GM18861 (cell line): ENCODE measurements around the gene TLR10.
A peak's percentile ranks its signal among the peaks of the same experiment; 100 is the strongest.
"Not testable (repeated sequence)": the region's sequence is repeated elsewhere in the genome, so short reads cannot be mapped to it uniquely, and the experiment has no call there.

Experiments
- ATAC-seq: cut with Tn5 transposase; IDR thresholded peaks from one replicate; pipeline ENCODE4 v1.9.1; 2021; ENCODE audit not compliant: unreplicated experiment

Gene TLR10

DNA sequence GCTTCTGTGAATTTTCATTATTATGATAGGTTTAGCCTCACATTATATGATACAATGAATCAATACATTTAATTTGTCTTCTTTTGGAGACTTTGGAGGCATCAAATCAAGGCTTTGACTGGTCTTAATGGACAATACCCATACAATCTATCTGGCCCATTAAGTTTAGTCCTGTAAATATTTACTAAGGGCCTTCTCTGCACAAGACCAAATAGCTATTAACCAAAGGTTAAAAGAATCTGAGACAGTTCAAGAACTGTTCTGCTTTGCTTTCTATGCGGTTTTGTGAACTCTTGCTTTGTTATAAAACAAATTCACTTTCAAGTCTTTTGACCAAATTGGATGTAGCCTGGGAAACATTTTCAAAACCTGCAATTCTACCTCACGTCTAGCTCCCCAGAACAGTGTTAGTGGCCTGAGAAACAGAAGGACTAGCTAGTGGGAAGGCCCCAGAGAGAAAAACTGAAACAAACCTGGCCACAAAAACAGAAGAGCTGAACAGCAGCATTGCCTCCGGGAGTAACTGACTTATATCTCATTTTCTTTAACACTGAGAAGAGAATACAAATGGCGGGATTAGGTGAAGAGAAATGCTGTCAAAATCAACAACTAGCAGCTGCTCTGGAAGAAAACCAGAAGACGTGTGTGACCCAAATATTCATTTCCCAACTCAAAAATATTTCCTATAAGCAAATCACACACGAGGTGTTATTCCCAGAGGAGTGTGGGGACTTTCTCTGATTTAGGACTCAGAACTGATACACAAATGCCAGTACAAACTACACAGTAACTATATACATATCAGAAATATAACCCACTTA lies 21.3 kb upstream of the TLR10 start:
- peak; percentile 33 for ATAC-seq

DNA sequence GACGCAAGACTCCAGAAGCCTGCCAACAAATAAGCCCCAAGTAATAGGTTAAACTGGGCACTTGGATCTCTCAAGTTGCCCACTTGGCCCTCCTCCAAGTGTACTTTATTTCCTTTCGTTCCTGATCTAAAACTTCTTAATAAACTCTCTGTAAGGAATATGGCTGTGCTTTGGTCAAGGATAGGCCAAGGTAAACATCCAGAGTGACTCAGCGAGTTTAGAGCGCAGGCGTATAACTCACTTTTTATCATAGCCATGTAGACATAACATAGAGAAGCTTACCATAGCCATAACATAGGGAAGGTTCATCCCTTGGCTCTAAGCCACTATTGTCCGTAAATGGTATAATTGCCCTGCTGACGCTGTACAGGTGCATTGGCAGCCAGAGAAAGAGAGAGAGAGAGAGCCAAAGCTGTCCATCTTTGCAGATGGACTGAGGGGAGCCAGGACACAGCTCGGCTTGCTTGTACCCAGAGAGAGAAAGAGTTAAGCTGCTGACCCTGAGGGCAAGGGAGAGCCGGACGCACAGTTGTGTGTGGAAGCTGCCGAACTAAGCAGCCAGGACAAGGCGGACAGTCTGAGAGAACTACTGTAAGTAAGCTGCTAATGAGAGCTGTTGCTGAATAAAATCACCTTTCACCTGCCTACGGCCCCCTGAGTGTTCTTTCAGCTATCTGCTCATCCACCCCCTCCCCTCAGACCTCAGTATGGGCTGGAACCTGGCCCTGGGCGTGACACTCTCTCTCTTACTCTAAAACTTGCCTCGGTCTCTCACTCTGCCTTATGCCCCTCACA lies 20.0 kb upstream of the TLR10 start:
- ATAC-seq, result no peak

DNA sequence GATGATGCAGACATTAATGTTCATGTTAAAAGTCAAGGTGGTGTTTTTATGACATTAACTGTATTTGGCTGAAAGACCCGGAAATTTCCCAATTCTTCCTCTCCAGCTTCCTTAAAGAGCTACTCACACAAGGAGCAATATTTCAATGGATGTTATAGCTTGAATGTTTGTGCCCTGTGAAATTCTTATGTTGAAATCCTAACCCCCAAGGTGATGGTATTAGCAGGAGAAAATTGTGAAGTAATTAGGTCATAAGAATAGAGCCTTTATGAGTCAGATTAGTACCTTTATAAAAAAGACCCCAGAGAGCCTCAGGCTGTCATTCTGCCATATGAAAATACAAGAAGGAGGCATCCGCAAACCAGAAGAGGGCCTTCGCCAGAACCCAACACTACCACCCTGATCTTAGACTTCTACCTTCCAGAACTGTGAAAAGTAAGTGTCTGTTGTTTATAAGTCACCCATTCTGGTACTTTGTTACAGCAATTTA lies 18.2 kb upstream of the TLR10 start:
- no peak for ATAC-seq

DNA sequence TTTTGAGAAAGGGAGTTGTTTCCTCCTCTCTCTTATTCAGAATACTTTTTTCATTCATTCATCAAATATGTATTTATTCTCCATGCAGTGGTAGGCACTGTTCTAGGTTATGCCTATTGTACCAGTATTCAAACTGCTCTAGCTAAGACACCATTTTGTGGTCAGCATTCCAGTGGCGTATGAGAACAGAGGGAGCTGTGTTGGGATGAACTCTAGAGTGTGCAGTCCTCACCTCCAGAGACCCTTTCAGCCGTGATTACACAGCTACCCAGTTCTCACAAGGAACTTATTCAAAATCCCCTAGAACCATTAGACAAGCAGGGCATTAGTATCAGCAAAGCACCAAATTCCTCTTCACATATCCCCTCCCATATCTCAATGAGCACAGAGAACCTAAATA lies 17.6 kb upstream of the TLR10 start:
- ATAC-seq, result no peak

DNA sequence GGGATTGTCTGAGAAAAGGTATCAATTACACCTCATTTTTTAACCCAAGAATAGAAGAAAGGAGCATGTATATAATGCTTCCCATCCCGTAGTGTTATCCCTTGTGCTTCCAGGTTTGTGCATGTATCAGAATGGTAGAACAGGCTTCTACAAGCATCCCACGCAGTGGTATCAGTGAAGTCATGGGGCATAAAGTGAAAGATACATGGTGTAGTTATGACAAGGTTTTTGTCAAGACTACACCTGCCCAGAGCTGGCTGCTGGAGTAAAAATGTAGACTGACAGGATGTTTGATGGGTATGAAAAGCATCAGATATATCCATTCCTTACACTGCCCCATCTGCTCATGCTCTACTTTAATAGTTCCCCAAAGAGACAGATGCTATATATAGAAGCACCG lies 12.3 kb upstream of the TLR10 start:
- ATAC-seq, result no peak

DNA sequence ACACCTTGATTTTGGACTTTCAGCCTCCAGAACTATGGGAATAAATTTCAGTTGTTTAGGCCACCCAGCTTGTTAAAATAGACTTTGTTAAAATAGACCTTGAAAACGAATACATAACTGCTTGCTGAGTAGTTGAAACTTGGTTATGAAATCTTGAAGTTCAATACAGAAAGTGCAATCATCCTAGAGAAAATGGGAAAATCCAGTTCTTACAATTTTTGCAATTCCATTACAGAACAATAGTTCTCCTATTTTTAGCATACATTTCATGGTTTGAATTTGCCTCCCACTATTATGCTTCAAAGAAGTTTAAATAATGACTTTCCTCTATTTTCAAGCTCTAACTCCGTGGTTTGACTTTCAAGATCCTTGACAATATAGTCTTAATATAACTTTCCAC lies 11.3 kb upstream of the TLR10 start:
- no peak for ATAC-seq

DNA sequence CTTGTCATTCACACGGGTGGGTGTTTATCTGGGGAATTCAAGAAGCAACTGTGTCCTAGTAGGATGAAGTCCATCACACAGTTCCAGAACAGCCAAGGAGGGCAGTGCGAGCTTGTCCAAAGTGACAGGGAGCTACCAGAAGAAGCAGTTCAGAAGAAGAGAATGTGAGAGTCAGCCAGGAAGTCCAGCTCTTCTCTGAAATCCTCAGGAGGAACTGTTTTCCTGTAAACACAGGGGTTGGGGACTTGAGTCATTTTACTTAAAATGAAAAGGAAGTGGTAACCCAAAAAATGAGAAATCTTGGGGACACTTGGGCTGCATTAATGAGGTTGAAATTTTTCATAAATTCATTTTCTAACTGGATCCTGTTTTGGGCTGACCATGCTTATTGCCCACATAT lies 8.2 kb upstream of the TLR10 start:
- no peak for ATAC-seq

DNA sequence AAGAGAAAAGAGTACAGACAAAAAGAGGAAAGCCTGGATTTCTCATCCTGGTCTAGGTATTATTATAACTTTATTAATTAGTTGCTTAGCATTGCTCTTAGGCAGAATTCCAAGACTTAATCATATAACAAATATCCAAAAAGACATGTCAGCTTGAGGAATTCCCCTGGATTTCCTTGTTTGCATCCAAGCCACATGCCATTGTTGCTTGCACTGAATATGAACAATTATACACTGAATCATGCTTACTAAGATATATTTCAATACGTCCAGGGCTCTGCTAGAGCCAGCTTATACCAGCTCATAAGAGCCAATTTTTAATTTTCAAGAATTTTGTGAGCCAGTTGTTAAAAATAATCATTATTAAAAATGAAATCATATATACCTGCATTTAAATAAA lies 5.5 kb upstream of the TLR10 start:
- ATAC-seq, result no peak

DNA sequence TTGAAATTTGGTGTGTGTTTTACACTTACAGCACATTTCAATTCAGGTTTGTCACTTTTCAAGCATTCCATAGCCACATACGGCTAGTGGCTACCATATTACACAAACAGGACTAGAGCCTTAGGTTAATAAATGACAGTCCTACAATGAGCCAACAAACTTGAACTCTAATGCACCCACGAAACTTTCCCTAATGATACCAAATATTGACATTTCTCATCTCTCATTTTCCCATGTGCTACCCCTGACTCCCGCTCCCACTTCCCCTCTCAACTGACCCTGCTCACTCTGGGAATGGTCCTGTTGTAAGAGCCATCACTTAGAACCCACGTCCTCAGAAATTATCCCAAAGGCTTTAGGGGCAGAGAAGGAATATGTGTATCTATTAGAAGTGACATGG lies 4.9 kb upstream of the TLR10 start:
- ATAC-seq, result no peak

DNA sequence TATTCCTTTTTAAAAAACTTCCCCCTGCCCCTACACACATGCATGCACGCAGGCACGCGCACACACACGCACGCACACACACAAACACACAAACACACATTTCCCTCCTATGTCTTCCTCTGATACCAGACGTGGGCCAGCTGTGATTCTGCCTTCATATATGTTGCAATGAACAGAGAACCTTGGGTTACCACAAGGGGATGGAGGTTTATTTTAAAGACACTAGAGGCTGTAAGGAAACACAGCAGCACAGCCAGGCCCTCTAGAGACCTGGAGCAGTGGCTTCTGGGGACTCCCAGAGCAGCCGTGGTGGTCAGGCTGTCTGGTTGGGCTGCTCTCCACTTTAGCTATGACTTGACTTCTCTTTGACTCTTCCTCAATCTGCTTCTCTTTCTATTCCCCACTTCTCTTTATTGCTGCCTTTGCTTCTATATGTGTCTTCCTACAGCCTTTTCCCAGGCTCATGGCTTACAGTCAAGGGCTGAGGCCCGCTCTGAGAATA lies 3.2 kb upstream of the TLR10 start:
- no peak for ATAC-seq

DNA sequence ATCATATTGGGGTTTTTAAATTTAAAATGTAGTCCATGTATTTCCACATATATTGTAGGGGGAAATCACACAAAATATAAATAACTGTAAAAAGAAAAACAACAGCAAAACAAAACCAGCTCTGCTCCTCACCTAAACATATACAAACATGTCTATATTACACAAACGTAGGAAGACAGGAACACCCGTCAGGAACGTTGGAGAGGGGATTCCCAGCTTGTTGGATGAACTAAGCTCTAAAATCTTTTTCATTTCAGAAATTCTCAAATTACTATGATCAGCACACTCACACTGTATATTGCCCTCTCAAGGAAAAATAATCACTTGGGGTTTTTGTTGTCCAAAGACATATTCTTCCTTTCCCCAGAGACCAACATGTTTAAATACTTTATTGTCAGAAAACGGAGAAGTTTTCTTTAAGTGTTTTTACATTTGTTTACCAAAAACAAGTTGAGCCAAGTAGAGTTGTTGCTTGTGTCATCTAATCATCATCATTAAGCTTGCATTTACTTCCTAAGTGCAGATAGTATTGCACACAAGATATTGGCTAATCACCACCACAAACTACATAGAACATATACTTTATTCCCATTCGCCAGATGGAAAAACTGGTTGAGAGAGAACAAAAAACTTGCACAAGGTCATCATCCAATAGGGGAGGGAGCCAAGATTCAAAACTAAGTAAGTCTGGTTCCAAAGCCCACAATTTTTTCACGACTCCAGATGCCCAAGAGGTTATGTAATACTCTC lies 2.4 kb upstream of the TLR10 start:
- ATAC-seq, result no peak

DNA sequence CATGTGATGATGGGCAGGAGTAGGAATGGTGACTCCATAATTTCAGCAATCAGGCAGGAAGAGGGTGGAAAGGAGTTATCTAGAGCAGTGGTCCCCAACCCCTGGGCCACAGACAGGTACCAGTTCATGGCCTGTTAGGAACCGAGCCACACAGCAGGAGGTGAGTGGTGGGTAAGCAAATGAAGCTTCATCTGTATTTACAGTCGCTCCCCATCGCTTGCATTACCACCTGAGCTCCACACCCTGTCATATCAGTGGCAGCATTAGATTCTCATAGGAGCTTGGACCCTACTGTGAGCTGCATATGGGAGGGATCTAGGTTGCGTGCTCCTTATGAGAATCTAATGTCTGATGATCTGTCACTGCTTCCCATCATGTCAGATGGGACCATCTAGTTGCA lies 1.4 kb upstream of the TLR10 start:
- ATAC-seq, result no peak

DNA sequence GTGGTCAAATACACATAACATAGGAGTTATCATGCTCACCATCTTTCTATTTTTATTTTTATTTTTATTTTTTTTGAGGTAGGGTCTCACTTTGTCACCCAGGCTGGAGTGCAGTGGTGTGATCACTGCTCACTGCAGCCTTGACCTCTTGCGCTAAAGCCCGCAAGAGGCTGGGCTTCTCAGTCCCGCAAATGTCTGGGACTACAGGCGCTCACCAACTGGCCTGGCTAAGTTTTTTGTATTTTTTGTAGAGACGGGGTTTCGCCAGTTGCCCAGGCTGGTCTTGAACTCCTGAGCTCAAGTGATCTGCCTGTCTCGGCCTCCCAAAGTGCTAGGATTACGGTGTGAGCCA lies 295 bp upstream of the TLR10 start:
- ATAC-seq, result no peak

DNA sequence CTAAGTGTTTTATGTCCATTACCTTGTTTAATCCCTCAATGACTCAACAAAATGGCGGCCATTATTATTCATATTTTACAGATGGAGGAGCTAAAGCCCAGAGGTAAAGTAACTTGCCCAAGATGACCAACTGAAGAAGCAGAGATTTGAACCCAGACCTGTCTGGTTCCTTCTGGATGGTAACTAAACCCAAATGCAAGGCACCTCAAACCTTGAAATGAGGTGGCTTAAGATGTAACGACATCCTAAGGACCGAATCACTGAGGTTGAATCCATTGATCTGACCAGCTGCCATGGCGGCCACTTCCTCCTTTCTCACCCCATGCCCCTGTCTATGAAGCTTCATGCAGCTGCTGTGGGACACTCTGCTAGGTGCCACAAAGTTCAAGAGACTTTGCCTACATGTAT lies 932 bp downstream of the TLR10 start:
- ATAC-seq, result no peak

DNA sequence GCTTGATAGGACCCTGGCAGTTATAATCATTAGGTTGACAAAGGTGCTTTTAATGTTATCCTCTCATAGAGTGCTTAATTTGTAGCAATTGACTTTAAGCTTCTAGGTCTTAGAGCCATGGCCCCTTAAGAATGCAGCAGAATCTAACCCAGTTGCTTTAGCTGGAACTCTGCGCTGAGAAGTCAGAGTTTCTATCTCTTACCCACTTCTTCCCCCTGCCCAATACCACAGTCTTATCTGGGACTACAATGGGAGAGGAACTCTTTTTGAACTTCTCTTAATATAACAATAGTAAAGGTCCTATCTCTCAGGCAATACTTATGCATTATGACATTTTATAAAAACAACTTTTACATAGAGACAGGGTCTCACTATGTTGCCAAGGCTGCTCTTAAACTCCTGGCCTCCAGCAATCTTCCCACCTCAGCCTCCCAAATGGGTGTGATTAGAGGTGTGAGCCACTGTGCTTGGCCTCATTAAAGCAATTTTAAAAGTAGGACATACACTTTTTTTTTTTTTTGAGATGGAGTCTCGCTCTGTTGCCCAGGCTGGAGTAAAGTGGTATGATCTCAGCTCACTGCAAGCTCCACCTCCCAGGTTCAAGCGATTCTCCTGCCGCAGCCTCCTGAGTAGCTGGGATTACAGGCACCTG lies 1.8 kb downstream of the TLR10 start:
- ATAC-seq, result no peak

DNA sequence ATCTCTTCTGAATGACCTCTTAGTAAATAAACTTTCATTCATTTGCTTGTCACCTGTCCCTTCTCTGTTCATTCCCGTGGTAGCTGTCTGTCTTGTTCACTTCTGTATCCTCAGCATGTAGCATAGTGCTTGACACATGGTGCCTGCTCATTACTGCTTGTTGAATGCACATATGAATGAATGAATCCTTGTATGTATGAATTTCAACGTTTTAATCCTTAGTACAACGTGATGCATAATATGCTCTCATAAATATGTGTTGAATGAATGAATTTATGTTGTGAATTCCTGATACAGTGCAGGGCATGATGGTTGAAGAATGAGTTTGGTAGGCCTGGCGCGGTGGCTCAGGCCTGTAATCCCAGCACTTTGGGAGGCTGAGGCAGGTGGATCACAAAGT lies 3.0 kb downstream of the TLR10 start:
- ATAC-seq, result no peak

DNA sequence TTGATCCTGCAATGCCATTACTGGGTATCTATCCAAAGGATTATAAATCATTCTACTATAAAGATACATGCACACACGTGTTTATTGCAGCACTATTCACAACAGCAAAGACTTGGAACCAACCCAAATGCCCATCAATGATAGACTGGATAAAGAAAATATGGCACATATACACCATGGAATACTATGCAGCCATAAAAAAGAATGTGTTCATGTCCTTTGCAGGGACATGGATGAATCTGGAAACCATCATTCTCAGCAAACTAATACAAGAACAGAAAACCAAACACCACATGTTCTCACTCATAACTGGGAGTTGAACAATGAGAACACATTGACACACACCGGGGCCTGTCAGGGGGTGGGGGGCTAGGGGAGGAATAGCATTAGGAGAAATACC lies 4.9 kb downstream of the TLR10 start:
- not testable (repeated sequence) for ATAC-seq

DNA sequence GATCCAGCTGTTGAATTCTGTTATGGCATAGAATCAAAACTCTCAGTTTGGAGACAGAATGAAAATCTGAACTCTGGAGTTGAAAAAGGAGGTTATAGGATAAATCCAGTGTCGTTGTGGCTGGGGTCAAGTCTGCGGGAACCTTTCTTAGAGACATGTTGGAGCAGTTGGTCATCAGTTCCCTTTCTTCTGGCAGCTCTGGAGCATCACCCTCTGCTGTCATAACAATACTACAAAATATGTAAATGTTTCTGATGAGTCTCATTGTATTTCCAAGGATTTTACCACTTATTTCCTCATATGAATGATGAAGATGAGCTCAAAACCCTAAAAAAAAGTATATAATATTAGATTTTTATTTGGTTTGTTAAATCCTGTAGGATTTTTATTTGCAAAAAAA lies 7.5 kb downstream of the TLR10 start:
- no peak for ATAC-seq

DNA sequence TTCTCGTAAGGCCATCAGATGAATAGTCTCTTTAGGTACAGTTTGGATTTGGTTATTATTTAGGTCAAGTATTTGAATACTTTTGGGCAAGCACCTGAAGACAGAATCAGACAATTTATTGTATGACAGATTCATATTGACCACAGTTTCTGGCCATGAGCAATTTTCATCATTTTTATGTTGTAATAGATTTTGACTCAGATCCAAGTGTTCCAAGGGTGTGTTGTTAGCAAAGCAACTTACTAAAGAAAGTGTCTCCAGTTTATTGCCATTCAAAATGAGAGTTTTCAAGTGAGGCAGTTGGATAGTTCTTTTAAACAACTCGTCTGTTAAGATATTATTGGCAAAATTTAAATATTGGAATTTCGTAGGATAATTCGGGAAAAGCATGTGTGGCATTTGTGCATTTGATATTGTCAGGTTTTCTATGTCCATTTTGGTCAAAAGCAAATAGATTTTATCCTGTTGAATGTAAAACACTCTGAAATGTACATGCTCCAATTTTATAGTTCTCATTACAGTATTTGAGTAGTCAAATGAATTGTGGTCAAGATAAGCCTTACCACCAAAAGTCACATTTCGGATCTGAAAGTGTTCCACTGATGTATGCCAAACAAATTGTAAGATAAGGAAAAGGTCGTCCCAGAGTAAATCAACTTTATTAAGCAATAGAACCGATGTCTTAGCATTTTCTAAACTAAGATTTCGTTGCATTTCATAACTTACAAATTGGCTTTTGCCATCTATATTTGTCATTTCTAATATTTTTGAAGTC lies 8.4 kb downstream of the TLR10 start:
- ATAC-seq, result no peak

DNA sequence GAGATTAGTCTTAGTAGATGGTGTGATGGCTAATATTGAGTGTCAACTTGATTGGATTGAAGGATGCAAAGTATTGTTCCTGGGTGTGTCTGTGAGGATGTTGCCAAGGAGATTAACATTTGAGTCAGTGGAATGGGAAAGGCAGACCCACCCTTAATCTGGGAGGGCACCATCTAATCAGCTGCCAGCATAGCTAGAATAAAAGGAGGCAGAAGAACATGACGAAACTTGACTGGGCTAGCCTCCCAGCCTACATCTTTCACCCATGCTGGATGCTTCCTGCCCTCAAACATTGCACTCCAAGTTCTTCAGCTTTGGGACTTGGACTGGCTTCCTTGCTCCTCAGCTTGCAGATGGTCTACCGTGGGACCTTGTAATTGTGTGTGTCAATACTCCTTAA lies 12.5 kb downstream of the TLR10 start:
- ATAC-seq, result not testable (repeated sequence)
